ENCODE data around the gene WFS1. TPM values are rescaled to one million over a fixed set of nuclear protein-coding genes. Genes with fewer than 3 reads are reported as not detected.

Gene WFS1
- total RNA-seq, 1 experiment from 2014 or later = 19.5 TPM

DNA sequence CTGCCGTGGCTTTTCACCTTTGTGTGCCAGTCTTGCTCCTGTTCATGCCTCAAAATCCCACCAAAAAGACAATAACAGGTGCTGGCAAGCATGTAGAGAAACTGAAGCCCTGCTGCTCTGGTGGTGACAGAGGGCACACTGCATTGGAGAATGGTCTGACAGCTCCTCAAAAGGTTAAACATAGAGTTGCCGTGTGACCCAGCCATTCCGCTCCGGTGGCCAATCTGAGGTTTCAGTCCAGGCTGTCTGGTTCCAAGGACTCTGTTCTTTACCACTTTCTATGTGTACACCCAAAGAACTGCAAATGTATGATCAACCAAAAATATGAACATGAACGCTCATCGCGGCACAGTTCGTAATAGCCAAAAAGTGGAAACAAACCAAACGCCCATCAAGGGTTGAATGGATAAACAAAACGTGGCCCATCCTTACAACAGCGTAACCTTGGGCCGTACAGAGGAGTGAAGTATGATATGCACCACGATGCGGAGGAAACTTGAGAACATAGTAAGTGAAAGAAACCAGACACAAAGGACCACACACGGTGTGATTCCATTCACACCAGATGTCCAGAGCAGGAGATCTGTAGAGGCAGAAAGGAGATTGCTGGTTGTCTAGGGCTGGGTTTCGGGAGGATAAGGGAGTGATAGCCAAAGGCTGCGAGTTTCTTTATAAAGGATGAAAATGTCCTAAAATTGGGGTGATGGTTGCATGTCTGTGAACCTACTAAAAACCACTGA lies 33.6 kb upstream of the WFS1 start:
- DNase-seq (ENCODE audit: low read depth) = no peak

GRCh38 chr4:6236816-6237390 lies 32.7 kb upstream of the WFS1 start:
- no peak for DNase-seq (ENCODE audit: low read depth)

- DNase-seq (ENCODE audit: low read depth) = no peak
These were observed 30.2 kb upstream of the WFS1 start for GRCh38 chr4:6239486-6239885.

- no peak for DNase-seq (ENCODE audit: low read depth)
These were observed 29.7 kb upstream of the WFS1 start for GRCh38 chr4:6239968-6240367.

DNA sequence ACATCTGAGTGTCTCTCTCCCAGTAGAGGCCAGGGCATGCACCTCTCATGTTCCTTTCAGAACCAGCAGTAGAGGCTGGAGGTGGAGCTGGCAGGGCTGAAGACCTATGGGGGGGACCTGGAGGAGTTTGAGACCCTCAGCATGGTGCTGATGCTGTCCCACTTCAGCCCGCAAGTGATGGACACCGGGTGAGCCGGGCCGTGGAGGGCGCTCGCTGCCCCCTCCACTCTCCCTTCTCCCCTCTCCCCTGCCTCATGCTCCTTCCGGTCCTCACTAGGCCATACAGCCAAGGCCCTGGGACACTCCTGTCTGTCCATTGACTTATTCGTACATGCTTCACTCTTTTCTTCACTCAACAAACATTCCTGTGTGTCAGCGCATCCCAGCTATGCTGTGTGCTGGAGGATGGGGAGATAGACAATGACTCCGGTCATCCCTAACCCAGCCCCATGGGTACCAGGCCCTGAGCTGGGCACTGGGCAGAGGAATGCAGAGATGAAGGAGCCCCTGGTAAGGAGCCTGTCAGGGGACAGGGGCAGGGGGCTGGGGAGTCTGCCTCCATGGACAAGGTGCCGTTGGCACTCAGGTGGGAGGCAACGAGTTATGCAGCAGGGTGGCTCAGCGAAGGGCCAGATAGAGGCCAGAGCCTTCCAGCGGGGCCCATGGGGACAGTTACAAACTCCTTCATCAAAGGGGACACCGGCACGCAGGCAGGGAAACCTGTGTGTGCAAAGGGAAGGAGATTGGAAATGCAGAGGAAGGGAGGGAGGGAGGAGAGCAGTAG lies 28.4 kb upstream of the WFS1 start:
- no peak for DNase-seq (ENCODE audit: low read depth)

DNA sequence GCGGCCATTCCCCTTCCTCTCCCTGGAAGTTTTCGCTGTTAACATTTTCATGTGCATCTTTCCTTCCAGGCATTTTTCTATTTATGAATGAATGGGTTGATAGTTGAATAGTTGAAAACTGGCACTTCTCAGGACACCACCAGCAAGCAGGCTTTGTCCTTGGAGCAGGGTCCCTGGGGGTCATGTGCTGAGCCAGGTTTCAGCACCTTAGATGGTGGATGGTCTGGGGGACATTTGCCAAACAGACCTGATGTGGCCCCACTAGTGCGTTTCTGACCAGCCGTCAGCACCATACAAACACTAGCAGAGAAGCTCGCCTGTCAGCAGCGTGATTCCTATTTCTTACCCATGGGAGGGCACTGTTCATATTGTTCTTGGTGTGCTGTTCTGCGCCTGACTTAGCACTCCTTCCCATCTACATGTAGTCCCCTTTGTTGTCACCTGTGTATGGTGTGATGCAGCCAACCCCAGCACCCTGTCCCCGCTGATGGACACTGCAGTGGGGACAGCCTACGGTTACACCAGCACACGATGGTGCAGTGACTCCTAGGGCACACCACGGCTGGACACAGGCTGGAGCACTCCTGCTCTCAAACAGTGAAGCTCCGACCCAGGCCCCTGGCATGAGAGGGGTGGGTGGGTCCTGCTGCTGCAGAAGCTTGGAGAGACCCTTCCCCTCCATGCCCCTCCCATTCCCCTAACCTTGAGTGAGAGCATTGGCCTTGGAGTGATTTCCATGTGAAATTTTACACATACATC lies 27.2 kb upstream of the WFS1 start:
- no peak for DNase-seq (ENCODE audit: low read depth)

GRCh38 chr4:6245246-6246169 lies 24.1 kb upstream of the WFS1 start:
- DNase-seq (ENCODE audit: low read depth) = no peak

GRCh38 chr4:6246170-6246634 lies 23.4 kb upstream of the WFS1 start:
- DNase-seq (ENCODE audit: low read depth) = no peak

- DNase-seq (ENCODE audit: low read depth) = no peak
These were observed 21.3 kb upstream of the WFS1 start for GRCh38 chr4:6248394-6248793.

DNA sequence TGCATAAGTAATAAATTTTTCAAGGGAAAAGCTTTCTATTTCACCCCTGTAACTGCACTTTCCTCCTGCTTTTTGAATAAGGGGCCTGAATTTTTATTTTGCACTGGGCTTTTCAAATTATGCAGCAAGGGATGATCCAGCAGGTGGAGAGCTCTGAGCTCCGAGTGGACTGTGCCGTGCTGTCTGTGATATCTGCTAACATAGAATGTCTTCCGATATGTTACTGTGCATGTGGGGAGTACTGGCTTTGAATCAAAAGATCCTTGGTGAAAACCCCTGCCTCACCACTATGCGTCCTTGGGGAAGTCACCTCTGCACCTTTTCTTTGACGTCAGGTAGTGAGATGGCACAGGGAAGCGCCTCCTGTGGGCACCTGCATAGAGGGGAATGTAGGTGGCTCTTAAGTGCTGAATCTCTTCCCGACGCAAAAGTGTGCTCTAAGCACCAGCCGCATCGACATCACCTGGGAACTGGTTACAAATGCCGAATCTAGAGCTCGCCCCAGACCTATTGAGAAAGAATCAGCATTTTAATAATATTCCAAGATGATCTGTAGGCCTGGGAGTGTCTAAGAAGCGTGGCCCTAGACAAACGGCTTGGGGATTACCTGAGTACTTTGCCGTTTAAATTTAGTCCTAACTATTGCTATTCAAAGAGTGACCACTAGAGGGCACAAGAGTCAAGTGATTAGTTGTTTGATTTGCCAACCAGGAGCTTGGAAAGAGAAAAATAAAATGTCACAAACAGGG lies 19.2 kb upstream of the WFS1 start:
- peak; percentile 58 for DNase-seq (ENCODE audit: low read depth)

DNA sequence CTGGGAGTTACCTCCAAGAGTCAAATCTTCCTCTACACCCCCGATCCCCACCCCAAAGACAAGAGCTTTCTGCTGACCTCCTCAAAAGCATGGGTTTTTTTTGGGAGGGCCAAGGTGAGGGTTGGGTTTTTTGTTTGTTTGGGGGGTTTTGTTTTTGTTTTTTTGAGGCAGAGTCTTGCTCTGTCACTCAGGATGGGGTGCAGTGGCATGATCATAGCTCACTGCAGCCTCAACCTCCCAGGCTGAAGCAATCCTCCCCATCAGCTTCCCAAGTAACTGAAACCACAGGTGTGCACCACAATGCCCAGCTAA lies 18.7 kb upstream of the WFS1 start:
- DNase-seq (ENCODE audit: low read depth) = no peak

- DNase-seq (ENCODE audit: low read depth) = no peak
These were observed 18.3 kb upstream of the WFS1 start for GRCh38 chr4:6251365-6251764.

GRCh38 chr4:6252051-6252450 lies 17.6 kb upstream of the WFS1 start:
- DNase-seq (ENCODE audit: low read depth) = no peak

DNA sequence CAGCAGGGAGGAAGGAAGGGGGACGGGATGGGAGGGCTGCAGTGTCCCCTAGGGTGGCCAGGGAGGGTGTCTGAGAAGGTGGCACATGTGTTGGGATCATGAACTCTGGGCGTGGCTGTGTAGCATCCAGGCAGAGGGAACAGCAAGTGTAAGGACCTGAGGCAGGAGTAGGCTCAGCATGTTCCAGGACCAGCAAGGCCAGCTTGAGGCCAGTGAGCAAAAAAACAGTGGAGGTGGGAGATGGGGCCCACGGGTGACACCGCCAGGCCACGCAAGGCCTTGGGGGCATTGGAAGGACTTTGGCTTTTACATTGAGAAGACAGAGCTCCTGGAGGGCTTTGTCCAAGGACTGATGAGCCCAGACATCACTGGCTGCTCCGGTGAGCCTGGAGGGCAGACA lies 16.5 kb upstream of the WFS1 start:
- no peak for DNase-seq (ENCODE audit: low read depth)

GRCh38 chr4:6253961-6254360 lies 15.7 kb upstream of the WFS1 start:
- no peak for DNase-seq (ENCODE audit: low read depth)

- no peak for DNase-seq (ENCODE audit: low read depth)
These were observed 13.5 kb upstream of the WFS1 start for GRCh38 chr4:6256141-6256540.

DNA sequence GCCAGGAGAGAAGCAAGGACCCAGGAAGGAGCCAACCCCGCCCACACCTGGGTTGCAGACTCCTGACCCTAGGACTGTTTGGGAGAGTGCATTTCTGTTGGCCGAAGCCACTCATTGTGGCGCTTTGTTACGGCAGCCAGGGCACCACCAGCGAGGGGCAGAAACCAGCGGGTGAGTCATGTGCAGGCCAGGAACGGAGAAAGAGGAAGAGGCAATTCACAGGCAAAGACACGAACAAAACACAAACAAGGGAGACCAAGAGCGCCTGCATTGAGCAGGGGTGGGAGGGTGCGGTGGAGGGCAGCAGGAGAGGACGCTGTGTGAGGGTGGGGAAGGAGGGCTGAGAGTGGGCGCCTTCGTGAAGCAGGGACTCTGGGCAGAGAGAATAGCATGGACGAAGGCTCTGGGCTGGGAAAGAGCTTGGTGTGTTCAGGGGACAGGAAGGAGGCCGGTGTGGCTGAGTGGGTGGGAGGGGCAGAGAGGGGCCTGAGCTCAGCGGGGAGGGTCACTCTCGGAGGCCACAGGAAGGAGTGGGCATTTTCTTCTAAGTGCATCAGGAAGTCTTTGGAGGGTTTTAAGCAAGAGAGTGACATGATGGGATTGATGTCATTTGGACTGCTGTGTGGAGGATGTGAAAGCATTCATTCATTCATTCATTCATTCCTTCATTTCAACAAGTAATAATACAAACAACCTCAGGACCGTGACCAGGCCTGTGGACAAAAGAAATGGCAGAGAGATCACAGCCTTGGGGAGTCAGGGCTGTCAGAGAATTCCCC lies 12.2 kb upstream of the WFS1 start:
- DNase-seq (ENCODE audit: low read depth) = no peak

DNA sequence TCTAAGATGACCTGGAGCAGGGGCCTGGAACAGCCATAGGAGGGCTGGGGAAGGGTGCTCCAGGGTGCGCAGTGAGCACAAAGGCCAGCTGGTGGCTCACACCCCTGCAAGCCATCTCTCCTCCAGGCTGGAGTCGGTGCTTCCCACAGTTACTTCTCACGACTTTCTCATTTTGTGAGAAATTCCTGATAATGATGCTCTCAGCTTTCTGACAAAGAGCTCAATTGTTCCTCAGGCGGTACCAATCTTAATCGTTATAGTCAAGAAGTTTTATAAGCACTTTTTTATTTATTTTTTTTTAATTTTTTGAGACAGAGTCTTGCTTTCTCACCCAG lies 11.7 kb upstream of the WFS1 start:
- DNase-seq (ENCODE audit: low read depth) = no peak

GRCh38 chr4:6258741-6259140 lies 10.9 kb upstream of the WFS1 start:
- no peak for DNase-seq (ENCODE audit: low read depth)

GRCh38 chr4:6259886-6260285 lies 9.8 kb upstream of the WFS1 start:
- DNase-seq (ENCODE audit: low read depth) = no peak
